ENCODE results near the gene HRH1.
"Not testable (repeated sequence)": the region's sequence is repeated elsewhere in the genome, so short reads cannot be mapped to it uniquely, and the experiment has no call there.

HRH1 gene

GRCh38 chr3:11154036-11154952, at the start of gene HRH1:
Gene HRH1 (plus strand): TSS chr3:11154493. CDS start chr3:11259038, 104,545 bp downstream.
- DNase-seq: no peak

GRCh38 chr3:11113316-11113715, 41.0 kb upstream of the HRH1 start:
- DNase-seq: not testable (repeated sequence)

GRCh38 chr3:11115548-11115947, 38.7 kb upstream of the HRH1 start:
- DNase-seq: no peak

GRCh38 chr3:11116336-11117059, 37.8 kb upstream of the HRH1 start:
- DNase-seq: no peak

- no peak for DNase-seq
Measured at GRCh38 chr3:11117591-11117990, 36.7 kb upstream of the HRH1 start.

GRCh38 chr3:11118181-11118682, 36.1 kb upstream of the HRH1 start:
- no peak for DNase-seq

GRCh38 chr3:11120091-11120805, 34.0 kb upstream of the HRH1 start:
- no peak for DNase-seq

- peak; percentile 30 for DNase-seq
Measured at GRCh38 chr3:11126653-11127052, 27.6 kb upstream of the HRH1 start.

- no peak for DNase-seq
Measured at GRCh38 chr3:11128682-11129632, 25.3 kb upstream of the HRH1 start.

GRCh38 chr3:11130385-11130784, 23.9 kb upstream of the HRH1 start:
- DNase-seq: peak; percentile 32

GRCh38 chr3:11131371-11131770, 22.9 kb upstream of the HRH1 start:
- DNase-seq: peak; percentile 42

GRCh38 chr3:11131886-11132285, 22.4 kb upstream of the HRH1 start:
- DNase-seq: peak; percentile 10

- peak; percentile 29 for DNase-seq
Measured at GRCh38 chr3:11132861-11133260, 21.4 kb upstream of the HRH1 start.

- DNase-seq: peak; percentile 16
Measured at GRCh38 chr3:11134794-11135193, 19.5 kb upstream of the HRH1 start.

- peak; percentile 34 for DNase-seq
Measured at GRCh38 chr3:11136116-11136515, 18.2 kb upstream of the HRH1 start.

- DNase-seq: peak; percentile 84
Measured at GRCh38 chr3:11136830-11137626, 17.3 kb upstream of the HRH1 start.

GRCh38 chr3:11137627-11137959, 16.7 kb upstream of the HRH1 start:
- no peak for DNase-seq

GRCh38 chr3:11138371-11138770, 15.9 kb upstream of the HRH1 start:
- DNase-seq: no peak

GRCh38 chr3:11140030-11140712, 14.1 kb upstream of the HRH1 start:
- no peak for DNase-seq

- DNase-seq: no peak
Measured at GRCh38 chr3:11140713-11141104, 13.6 kb upstream of the HRH1 start.

GRCh38 chr3:11143476-11143875, 10.8 kb upstream of the HRH1 start:
- DNase-seq: no peak
